ENCODE measurements around the gene IFT81. TPM values are rescaled to one million over a fixed set of nuclear protein-coding genes. Genes with fewer than 3 reads are reported as not detected.

The IFT81 gene
- total and polyA plus RNA-seq, 2 donors (not counting 3 experiments of a cell fraction or from before 2014, with no cell fraction given), result 2.4 to 9.8 TPM

DNA sequence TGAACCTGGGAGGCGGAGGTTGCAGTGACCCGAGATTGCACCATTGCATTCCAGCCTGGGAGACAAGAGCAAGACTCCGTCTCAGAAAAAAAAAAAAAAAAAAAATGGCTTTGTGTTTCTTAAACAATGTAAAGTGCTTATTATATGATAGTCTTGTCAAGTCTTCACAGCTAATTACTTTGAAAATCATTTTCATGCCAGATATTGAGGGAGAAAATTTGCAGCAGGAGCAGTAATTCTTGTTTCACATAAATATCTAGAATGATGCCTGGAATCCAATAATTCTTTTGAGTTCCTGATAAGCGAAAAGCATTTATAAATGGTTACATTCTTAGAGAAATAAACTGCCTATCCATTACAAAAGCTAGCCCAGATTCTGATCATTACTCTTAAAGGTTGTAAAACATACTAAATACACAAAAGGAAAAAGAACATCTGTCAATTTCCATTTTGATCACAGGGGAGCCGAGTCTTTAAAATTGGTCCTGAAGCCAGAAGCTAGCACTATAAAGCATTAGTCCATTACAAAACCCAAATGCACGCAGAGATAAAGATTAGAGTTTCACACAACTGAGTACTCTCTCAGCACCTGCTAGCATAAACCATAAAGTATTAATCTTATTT lies 50.3 kb downstream of the IFT81 start:
- POLR2A ChIA-PET, result no interaction called here
- CTCF ChIA-PET, result interaction anchor here (0.6 to 1.7 kb wide), 2 partner anchors 10 to 50 kb away, joined by 3 to 7 read pairs; no protein-coding TSS in a partner anchor
- no peaks in the 10 kb centered on the region for H3K4me1 ChIP-seq (ENCODE audit: control insufficient read depth, extremely low read depth, insufficient read depth, low read length)
- H4K20me1 ChIP-seq (replicated peaks; ENCODE audit: control insufficient read depth, extremely low read depth, insufficient read depth, low read length), result no peaks in the 10 kb centered on the region
- DNase-seq (ENCODE audit: low read depth, low spot score) (no peak), FAIRE-seq (no peak)
- TF ChIP-seq, protein P1, sequence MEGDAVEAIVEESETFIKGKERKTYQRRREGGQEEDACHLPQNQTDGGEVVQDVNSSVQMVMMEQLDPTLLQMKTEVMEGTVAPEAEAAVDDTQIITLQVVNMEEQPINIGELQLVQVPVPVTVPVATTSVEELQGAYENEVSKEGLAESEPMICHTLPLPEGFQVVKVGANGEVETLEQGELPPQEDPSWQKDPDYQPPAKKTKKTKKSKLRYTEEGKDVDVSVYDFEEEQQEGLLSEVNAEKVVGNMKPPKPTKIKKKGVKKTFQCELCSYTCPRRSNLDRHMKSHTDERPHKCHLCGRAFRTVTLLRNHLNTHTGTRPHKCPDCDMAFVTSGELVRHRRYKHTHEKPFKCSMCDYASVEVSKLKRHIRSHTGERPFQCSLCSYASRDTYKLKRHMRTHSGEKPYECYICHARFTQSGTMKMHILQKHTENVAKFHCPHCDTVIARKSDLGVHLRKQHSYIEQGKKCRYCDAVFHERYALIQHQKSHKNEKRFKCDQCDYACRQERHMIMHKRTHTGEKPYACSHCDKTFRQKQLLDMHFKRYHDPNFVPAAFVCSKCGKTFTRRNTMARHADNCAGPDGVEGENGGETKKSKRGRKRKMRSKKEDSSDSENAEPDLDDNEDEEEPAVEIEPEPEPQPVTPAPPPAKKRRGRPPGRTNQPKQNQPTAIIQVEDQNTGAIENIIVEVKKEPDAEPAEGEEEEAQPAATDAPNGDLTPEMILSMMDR (IDR thresholded peaks at IDR 0.05; ENCODE audit: extremely low read depth in 1 of 2, insufficient read depth in 1 of 2, low read depth in 1 of 2, low read length in 2 of 2), result no peak
- no peak for TF ChIP-seq POLR2AphosphoS5 (IDR thresholded peaks at IDR 0.05; ENCODE audit: insufficient read depth, low read depth, low read length)
- TF ChIP-seq, protein P2, sequence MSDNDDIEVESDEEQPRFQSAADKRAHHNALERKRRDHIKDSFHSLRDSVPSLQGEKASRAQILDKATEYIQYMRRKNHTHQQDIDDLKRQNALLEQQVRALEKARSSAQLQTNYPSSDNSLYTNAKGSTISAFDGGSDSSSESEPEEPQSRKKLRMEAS (IDR thresholded peaks at IDR 0.05; ENCODE audit: insufficient read depth, insufficient read length), result no peak
- no peak for TF ChIP-seq JUN (IDR thresholded peaks at IDR 0.05; ENCODE audit: borderline replicate concordance, insufficient read depth, insufficient read length, low read depth)
- no peak for TF ChIP-seq FOS (IDR thresholded peaks at IDR 0.05; ENCODE audit: borderline replicate concordance, insufficient read depth, low read length)
- TF ChIP-seq EZH2 (IDR thresholded peaks at IDR 0.05; ENCODE audit: borderline replicate concordance, low read depth, low read length, severe bottlenecking), result no peak
- no peak for TF ChIP-seq GATA2 (IDR thresholded peaks at IDR 0.05; ENCODE audit: insufficient read depth, insufficient read length, low read depth, low read length)
- H3K9ac ChIP-seq (replicated peaks; ENCODE audit: extremely low read depth, insufficient read depth, low read length), result no peak overlapping the region
- no peaks in the 10 kb centered on the region for H3K27me3 ChIP-seq (ENCODE audit: control insufficient read depth in 2 of 2, insufficient read depth in 2 of 2, low read length in 2 of 2)
- no peaks in the 10 kb centered on the region for H3K36me3 ChIP-seq (ENCODE audit: control insufficient read depth in 2 of 2, extremely low read depth in 1 of 2, insufficient read depth in 2 of 2, low read length in 2 of 2)
- H3K4me2 ChIP-seq (ENCODE audit: insufficient read depth, low read length), result no peak overlapping the region
- intact Hi-C loops (cut with micrococcal nuclease) (no loop called here), dilution Hi-C loops (cut with MboI; ENCODE audit: extremely low pct_ligation_motif_present, low sequenced_read_pairs) (no loop called here)
- no peaks in the 10 kb centered on the region for H3K9me3 ChIP-seq (replicated peaks; ENCODE audit: control insufficient read depth, insufficient read depth, low read length)
- no peak overlapping the region for H3K4me3 ChIP-seq (replicated peaks in 1 of 3; ENCODE audit: insufficient read depth in 1 of 3, low read depth in 1 of 3, low read length in 3 of 3)
- H3K27ac ChIP-seq (ENCODE audit: insufficient read depth, low read depth, low read length), result no peak overlapping the region
- BruUV-seq (replicated peaks), result no TSS peak
- H2AFZ ChIP-seq (ENCODE audit: low read depth, low read length), result no peak overlapping the region
- no peaks in the 10 kb centered on the region for H3K79me2 ChIP-seq (ENCODE audit: control insufficient read depth, insufficient read depth, low read length)
- no peaks in the 10 kb centered on the region for H3K9me1 ChIP-seq (replicated peaks; ENCODE audit: control insufficient read depth, extremely low read depth, insufficient read depth, low read length)

All from endothelial cell of umbilical vein (primary cell).